Eye (tissue), 1 donor: ENCODE results near the gene SH3BGRL2.
A peak's percentile ranks its signal among the peaks of the same experiment; 100 is the strongest.
"Not testable (repeated sequence)": the region's sequence is repeated elsewhere in the genome, so short reads cannot be mapped to it uniquely, and the experiment has no call there.

Experiments
- DNase-seq: peaks from one replicate; pipeline ENCODE4 v3.0.0-alpha.2; 2015

SH3BGRL2 gene

DNA sequence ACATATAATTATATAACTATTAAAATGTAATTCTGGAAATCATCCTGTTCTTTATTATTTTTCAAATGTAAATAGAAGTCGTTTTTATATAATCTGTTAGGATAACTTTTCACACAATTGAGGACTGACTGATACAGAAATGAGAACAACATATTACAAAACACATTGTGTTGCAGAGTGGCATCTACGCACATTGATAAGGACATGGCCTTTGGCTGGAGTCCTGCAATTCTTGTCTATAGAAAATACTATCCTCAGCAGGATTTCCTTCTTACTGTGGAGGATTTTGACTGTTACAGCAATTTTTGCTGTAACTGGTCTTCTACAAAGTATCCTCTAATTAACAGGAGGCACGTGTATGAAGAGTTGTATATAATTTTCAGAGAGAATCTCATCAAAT lies 19.8 kb downstream of the SH3BGRL2 start:
- peak; percentile 26 for DNase-seq

DNA sequence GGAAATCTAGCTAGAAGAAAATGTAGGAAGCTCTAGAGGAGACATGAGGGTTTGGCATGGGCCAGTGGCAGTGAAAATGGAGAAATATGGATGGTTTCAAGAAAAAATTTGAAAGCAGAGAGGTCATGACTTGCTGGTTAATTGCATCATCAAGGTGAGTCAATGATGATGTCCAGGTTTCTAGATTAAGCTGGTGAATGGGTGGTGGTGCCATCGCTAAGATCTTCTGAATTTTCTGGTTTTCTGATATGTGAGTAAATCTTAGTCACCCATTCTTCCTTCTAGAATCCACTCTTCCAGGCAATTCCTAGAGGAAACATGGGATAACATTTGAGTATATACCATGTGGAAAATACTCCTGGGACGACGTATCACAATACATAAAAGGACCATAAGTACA lies 25.0 kb downstream of the SH3BGRL2 start:
- DNase-seq, result no peak

DNA sequence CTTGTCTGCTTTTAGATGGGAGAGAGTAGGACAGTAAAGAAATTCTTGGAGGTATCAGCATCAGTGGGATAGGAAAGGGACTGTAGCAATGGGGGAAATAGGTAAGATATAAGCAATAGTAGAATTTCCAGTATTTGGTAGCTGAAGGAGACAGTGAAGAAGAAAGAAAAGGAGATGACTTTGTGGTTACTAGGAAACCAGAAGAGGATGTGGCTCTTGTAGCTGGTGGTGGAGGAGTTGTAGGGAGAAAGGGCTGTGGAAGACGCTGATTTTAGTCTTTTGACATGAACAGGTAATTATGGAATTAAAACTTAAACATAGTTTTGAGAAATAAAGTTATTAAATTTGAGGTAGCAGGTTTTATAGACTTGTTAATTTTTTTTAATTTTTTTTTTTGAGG lies 26.1 kb downstream of the SH3BGRL2 start:
- DNase-seq, result no peak

DNA sequence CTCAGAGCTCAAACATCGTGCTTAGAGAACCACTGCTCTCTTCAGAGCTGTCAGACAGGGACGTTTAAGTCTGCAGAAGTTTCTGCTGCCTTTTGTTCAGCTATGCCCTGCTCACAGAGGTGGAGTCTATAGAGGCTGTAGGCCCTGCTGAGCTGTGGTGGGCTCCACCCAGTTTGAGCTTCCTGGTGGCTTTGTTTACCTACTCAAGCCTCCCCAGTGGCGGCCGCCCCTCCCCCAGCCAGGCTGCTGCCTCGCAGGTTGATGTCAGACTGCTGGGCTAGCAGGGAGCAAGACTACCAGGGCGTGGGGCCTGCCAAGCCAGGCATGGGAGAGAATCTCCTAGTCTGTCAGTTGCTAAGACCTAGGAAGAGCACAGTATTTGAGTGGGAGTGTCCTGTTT lies 32.5 kb downstream of the SH3BGRL2 start:
- DNase-seq, result not testable (repeated sequence)

DNA sequence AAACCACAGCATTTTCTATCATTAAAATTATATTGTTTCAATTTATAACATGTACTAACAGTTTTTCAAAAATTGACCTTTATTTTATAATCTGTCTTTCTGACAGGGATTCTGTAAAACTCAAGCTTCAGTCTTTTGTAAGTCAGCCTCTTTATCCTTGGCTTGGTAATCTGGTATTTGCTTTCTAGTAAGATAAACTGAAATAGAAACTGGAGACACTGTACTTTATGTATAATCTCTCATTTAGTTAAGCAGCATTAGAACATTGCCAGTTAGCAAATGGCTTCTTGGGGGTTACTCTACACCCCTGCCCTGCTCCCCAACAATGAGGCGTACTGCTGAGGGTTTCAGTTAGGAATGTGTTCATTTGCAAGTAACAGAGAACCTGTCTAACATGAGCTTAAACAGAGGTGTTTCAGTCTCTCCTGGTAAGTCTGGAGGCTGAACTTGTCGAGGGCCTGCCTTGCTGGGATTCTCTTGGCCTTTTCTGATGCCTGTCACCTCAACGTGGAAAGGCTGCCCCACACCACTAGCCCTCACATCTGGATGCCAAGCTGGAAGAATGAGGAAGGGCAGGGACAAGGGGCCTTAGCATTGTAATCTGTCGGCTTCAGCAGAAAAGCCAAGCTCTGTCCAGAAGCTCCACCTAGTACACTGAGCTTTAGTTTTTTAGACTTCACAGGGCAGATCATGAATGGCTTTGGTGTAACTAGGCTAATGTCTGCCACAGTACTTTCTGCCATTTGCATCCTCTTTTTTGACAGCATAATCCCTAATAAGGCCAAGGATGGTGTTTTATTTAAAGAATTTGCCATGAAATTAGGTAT lies 34.8 kb downstream of the SH3BGRL2 start:
- no peak for DNase-seq

DNA sequence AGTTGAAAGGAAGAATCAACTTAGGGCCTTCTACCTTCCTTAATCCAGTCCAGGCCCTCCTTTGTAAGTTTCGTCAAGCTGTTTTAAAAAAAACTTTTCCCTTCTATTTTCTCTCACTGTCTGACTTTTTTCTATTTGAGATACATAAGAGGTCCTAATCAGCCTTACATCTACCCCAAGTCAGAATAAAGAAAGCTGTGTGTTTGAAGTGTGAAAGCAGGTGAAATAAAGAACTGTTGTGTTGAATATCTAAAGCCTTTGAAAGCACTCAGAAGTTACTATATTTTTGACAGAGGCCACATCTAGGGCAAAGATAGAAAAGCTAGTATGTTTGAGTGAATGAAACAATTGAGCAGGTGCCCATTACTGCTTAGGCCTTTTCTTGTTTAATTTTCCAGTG lies 35.5 kb downstream of the SH3BGRL2 start:
- no peak for DNase-seq

DNA sequence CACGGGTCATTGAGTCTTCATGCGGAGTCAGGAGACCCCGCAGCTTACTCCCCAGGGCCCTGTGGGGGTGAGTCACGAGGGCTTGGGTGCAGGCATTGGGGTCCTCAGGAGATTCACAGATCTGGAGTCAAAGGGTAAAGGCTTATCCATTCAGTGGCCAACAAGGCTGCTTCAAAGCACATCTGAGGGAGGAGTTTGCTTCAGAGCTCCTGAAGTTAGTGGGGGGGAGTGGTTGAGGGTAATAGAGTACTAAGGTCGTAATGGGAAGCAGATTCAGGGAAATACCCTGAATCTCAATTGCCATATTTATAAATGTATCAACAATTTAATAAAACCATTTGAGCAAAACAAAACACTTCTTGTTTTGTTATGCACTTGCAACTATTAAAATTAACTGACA lies 37.3 kb downstream of the SH3BGRL2 start:
- DNase-seq, result no peak

DNA sequence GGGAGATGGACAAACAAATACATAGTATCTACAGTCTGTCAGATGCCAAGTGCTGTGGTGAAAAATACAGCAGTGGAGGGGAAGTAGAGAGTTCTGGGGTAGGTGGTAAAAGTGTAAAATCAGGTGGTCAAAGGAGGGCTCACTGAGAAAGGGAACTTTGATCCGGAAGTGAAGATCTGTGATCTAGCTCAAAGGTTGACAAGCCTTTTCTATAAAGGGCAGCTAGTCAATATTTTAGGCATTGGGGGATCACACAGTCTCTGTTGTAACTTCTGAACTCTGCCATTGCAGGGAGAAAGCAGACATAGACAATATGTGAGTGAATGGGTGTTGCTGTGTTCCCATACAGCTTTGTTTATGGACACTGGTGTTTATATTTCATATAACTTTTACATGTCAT lies 38.6 kb downstream of the SH3BGRL2 start:
- DNase-seq, result no peak

DNA sequence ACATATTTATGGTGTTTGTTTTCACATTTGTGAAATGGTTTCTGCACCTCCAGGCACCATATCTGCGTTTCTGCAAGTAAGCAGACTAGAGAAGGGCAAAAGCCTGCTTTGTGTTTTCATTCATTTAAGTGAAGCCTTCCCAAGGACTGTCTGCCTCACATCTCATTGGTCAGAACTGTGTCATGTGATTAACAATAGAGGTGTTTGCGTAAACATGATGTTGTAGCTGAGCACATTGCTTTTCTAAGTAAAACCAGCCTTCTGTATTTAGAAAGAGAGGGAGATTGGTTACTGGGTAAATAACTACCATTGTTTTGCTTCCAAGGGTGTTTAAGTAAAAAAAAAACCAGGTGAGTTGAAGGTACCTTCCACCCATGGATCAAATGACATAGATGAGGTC lies 39.7 kb downstream of the SH3BGRL2 start:
- no peak for DNase-seq

DNA sequence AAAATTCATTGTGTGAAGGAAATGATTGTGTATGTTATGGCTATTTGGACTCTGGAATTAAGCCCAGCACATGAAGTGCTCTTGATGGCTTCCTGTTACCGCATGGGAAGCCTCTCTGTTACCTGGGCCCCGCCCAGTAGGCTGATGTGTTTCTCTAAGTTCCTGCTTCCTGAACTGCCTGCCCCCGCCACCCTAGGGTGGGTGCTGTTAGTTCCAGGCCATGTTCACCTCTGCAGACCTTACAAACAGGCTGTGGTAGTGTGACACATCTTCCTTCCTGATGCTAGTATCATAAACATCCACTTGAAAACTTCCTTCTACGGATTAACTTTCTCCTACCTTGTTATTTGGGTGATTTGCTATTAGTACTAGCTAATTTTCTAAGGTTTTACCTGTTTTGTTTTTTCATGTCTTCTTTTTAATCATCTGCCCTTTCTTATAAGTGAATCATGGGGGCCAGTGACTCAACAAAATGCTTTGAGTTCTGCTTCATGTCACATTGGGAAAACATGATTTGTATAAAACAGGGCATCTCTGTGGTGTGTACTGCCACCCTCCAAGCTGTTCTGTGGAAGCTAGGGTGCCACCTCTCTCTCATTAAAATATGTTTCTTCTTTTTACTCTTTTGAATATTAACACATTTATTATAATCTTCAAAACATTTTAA lies 40.6 kb downstream of the SH3BGRL2 start:
- no peak for DNase-seq

DNA sequence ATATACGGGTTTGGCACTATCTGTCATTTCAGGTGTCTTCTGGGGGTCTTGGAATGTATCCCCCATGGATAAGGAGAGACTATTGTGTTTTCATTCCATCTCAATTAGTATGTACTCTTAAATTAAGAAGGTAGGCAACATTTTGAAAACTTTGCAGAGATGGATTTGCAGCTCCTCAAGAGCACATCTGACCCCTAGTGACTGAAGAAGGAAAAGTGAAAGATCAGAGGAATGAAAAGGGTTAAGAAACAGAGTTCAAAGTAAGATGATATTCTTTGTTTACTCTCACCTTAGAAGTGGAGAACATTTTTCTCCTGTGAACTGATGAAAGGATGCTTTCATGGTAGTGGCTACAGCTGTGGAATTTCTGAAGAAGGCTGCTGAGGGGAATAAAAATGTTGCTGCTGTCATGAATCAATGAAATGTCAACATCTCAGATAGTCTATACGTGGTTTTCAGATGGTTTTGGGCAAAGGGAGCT lies 41.5 kb downstream of the SH3BGRL2 start:
- DNase-seq, result no peak

DNA sequence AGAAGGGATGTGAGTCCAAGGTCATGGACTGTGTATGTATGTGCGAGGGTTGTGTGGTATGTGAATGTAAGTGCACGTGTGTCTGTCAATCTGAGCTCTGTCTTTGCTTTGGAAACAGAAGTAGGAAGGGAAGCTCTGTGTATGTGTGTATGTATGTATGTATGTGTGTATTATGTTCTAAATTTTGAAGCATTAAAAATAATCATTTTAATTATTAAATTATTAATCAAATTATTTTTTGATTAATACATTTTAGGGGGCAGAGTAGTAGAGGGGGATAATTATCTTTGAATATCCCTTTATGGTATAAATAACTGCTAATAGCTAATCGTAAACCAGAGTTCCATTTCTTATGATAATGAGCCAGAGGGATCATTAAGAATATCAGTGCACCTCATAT lies 42.8 kb downstream of the SH3BGRL2 start:
- no peak for DNase-seq

DNA sequence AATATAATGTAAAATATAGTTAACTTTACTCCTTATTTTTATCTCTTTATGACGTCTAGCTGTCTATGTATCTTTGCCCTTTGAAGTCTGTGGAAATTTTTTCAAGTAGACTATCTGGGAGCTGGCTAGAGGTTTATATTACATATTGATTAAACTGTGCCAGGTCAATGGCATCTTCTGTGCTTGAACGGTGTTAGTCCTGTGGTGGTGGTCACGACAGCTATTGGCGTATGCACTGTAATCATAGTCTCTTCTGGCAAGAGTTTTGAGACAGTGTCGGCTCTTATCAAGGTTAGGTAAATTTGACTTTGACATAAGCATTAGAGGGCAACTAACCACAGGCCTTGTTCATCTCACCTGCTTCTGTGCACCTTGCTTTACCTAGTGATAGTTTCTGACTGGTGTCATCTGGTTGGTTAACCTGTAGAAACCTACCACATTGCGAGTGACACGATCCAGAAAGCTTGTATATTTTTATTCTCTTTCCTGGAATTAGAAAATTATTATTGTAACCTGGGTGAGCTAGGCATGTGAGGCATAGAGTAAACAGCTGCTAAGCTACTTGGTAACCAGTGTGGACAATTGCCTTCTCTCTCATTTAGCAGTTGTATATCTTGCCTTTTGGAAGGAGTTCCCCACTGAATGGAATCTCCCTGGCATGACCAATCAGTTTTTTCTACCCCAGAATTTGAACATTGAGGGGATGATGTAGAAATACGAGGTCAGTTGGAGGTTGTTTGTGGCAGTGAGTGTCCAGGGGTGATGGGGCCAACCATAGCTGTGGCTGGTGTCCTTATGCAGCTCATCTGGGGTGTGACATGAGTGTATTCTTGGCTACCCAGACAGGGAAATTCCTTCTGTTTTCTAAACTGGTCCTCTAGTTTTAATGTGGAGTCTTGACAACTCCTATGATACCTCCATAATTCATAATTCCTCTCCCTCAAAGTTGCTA lies 45.9 kb downstream of the SH3BGRL2 start:
- no peak for DNase-seq

DNA sequence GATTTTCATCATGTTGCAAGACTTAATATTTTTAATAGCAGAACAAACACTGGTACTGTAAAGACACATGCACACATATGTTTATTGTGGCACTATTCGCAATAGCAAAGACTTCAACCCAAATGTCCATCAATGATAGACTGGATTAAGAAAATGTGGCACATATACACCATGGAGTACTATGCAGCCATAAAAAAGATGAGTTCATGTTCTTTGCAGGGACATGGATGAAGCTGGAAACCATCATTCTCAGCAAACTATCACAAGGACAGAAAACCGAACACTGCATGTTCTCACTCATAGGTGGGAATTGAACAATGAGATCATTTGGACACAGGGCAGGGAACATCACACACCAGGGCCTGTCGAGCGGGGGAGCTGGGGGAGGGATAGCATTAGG lies 51.6 kb downstream of the SH3BGRL2 start:
- DNase-seq, result not testable (repeated sequence)

DNA sequence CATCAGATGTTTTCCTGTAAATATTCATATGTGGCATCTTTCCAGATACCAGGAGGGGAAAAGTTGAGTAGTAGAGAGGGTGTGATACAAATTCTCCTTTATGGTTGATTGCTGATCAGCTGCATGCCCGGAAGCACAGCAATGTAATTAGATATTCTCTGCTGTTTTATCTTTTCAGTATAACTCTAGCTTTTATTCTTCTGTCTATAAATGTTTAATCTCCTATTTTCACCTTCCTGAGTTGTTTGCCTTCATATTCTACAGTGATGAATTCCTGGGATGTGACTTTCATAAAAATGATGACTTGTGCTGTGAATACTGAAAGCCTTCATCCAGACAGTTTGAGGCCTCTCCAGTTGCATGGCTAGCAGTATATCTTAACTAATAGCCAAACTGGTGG lies 53.7 kb downstream of the SH3BGRL2 start:
- DNase-seq, result no peak

DNA sequence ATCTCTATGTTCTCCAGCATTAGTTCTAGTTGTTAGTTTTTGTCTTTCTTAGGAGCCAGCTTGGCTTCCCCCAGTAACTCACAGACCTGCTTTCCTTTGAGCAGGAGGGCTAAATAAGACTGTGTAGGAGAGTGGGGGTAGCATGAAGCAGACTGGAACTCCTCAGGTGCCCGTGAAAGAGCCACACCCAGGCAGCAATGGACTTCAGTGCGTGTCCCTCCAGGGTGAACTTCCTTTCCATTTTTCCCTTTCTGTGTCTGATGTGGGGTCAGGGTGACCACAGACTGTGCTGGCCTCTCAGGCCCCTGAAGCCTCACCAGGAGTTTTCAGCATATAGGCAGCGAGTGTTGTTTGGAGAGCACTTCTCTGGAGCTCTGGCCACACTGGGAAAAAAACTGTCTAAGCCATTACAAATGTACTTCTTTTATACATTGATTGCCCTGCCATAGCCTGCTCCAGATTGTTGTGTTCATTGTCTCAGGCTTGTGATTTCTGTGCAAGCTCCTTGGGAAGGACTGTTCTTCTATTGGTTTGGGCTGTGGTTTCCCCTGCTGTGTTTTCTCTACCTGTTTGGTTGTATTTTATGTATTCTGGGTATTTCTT lies 55.7 kb downstream of the SH3BGRL2 start:
- no peak for DNase-seq

DNA sequence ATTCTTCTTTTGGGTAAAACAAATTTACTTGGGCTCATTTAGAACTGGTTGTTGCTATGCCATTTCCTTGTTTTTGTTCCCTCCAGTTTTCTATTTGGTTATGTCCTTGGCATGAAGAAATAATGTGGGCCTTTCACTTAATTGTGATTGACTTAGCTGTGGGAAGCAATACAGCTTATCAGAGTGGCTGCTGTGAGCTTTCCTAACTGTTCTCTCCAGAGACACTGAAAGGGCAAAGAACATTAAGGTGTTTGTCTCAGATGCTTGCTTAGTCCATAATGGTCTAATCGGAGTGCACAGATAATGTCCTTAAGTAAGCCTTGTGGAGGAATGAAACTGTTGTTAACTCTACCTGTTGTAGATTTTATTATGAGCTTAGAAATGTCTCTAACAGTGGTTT lies 56.6 kb downstream of the SH3BGRL2 start:
- peak; percentile 52 for DNase-seq

DNA sequence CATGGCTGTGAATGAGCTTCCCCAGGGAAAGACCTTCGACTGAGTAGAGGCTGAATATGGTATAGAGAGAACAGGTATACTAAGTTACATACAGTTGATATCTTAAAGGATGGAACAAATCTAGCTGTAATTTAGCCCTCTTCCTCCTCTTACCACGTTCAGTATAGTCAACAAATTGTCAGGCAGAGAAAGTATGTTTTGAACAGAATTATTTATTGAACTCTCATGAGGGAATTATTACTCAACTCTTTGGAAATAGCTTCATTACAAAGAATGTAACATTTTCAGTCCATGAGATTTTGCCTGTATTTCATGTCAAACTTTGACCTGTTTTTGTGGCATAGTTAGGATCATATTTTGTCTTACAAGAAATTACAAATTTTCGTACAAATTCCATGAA lies 63.0 kb downstream of the SH3BGRL2 start:
- no peak for DNase-seq

DNA sequence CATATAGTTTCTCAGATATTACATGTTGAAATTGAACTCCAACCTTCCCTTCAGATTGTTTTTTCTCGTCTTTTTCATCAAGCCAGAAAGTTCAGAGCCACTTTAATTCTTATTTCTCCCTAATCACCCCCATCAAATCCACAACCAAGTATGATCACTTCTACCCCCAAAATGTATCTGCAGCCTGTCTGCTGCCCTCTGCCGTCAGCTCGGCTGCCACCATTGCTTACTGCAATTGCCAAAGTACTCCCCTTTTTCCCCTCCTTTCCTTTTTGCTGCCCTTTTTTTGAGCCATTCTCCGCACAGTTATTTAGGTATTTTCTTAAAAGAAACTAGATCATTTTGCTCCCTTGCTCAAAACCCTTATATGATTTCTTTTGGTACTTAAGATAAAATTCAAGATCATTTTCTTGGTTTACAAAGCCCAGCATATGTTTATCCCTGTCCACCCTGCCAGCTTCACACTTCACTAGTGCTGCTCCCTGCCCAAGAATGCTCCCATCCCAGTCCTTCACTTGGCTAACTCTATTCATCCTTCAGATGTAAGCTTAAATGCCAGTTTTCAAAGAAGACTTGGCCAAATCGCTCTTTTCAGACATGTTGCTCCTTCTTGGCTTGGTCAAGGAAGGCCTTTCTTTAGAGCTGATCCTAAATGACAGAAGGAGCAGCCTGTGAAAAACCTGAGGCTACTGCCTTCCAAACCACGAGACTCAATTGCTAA lies 63.7 kb downstream of the SH3BGRL2 start:
- no peak for DNase-seq

DNA sequence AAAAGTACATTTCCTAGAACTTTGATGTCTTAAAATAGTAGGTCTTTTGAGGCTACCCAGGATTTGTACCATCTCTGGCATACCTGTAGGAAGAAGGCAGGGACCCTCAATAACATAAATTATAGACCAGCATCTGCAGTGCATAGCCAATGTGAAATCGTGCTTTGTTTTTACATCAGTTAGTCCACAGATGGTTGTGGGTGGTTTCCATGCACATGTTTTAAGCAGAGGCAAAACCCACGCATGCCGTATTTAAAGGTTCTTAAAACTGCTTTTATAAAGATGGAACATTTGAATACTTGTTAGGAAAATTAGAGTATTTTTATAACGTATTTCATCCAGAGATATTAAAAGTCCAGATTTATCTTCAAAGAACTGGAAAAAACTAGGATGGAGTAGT lies 66.3 kb downstream of the SH3BGRL2 start:
- no peak for DNase-seq

DNA sequence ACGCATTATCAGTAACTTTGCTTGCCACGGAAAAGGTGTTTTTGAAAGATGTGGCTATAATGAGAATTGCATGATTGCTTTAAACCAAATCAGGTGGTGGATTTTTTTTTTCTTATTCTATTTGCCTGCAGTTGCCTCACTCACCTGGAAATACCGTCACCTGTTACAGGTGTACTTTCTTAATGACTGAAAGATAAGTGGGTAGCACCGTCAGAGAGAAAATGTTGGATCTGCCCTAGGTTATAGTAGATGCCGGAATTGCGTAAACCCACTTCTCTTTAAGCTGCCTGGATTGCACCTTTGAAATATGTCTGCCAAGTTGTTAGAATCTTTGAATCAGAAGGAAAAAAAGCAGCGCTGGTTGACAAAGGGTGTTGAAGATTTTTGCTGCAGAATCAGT lies 68.5 kb downstream of the SH3BGRL2 start:
- DNase-seq, result no peak

DNA sequence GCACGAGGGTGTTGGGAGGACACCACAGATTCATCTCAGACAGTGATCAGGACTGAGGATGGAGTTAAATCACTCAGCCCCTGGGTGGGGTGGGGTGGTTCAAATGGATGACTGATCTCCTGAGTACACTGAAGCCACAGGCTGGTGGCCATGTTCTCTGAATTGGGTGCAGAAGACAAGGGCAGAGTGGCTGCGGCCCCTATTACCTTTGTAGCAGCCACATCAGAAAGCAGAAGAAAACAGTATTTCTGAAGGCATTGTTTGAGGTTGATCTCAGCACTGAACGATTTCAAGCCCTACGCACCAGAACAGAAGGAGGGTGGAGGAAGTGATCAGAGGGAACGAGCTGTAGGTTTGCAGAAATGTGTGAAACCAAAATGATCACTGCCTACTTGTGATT lies 71.6 kb downstream of the SH3BGRL2 start:
- DNase-seq, result no peak
